NCI-H187 (cell line): ENCODE results near the gene PDCD4.

Source experiments
- DNase-seq, 2 experiments: peaks; one replicate each; lab custom pipeline; 2025; lab: John Stamatoyannopoulos, UW

Gene PDCD4

GRCh38 chr10:110842326-110842904 lies 29.3 kb upstream of the PDCD4 start:
- no peak for DNase-seq

GRCh38 chr10:110843031-110843430 lies 28.7 kb upstream of the PDCD4 start:
- no peak for DNase-seq

GRCh38 chr10:110843796-110844616 lies 27.7 kb upstream of the PDCD4 start:
- no peak for DNase-seq

- DNase-seq: no peak
Observed at GRCh38 chr10:110844617-110844881, 27.2 kb upstream of the PDCD4 start.

GRCh38 chr10:110845192-110845755 lies 26.5 kb upstream of the PDCD4 start:
- DNase-seq: no peak

GRCh38 chr10:110845756-110846620 lies 25.7 kb upstream of the PDCD4 start:
- DNase-seq: no peak

- DNase-seq: no peak
Observed at GRCh38 chr10:110847374-110847773, 24.4 kb upstream of the PDCD4 start.

GRCh38 chr10:110848106-110848505 lies 23.6 kb upstream of the PDCD4 start:
- no peak for DNase-seq

GRCh38 chr10:110850099-110850498 lies 21.6 kb upstream of the PDCD4 start:
- no peak for DNase-seq

GRCh38 chr10:110851020-110851612 lies 20.6 kb upstream of the PDCD4 start:
- peak in 1 of 2 experiments; percentile 19 for DNase-seq

- no peak for DNase-seq
Observed at GRCh38 chr10:110852255-110852896, 19.4 kb upstream of the PDCD4 start.

GRCh38 chr10:110852947-110853346 lies 18.8 kb upstream of the PDCD4 start:
- no peak for DNase-seq

- no peak for DNase-seq
Observed at GRCh38 chr10:110853921-110854605, 17.7 kb upstream of the PDCD4 start.

- no peak for DNase-seq
Observed at GRCh38 chr10:110857265-110858171, 14.2 kb upstream of the PDCD4 start.

- DNase-seq: no peak
Observed at GRCh38 chr10:110858297-110858934, 13.3 kb upstream of the PDCD4 start.

GRCh38 chr10:110859206-110859972 lies 12.3 kb upstream of the PDCD4 start:
- DNase-seq: no peak

GRCh38 chr10:110859973-110860376 lies 11.8 kb upstream of the PDCD4 start:
- no peak for DNase-seq

GRCh38 chr10:110860576-110861241 lies 11.0 kb upstream of the PDCD4 start:
- DNase-seq: no peak
